K562 (cell line): ENCODE measurements around the gene SIRPG. TPM values are rescaled to one million over a fixed set of nuclear protein-coding genes. Genes with fewer than 3 reads are reported as not detected.

Experiments used
- ATAC-seq: fragments of 200-7000 bp; cut with Tn5 transposase; 3 replicates; pipeline ENCODE4 v1.9.1; 2020; ENCODE audit warnings: moderate library complexity
- BruUV-seq: library from RNA; stranded (reverse); fragments of 400-500 nt; replicated peaks from 2 replicates; lab custom pipeline; 2021; lab: Mats Ljungman, UMichigan
- CTCF ChIA-PET: fragments of 300-600 bp; formaldehyde crosslinking; extraction: SDS; loops from one replicate; lab custom pipeline; 2021; ENCODE audit warnings: low intra/inter-chr PET ratio; lab: Yijun Ruan, JAX
- POLR2A ChIA-PET: fragments of 300-600, 350-650 bp; sonication (Branson Sonifier 250); formaldehyde crosslinking; extraction: SDS; loops from one replicate; lab custom pipeline; 2021; ENCODE audit warnings: antibody characterized with exemption, inconsistent platforms; lab: Yijun Ruan, JAX
- DNase-seq, 4 experiments: peaks; one replicate each; pipeline versions ENCODE4 v3.0.0 to v3.0.0-alpha.2; 2011 to 2018; ENCODE audit warnings: low spot score in 3 of 4, mixed read lengths in 3 of 4; ENCODE audit errors: extremely low read depth in 1 of 4
- FAIRE-seq: peaks from 2 replicates; lab custom pipeline; 2011; peaks lifted over from hg19 to GRCh38; lab: Jason Lieb, UNC
- H2AFZ ChIP-seq: 2 replicates; pipeline ENCODE4 v1.6.0; 2011; ENCODE audit warnings: low read depth, low read length, control low read depth, inconsistent platforms
- H3K27ac ChIP-seq: fragments of 200-600 bp; 3 replicates; pipeline ENCODE4 v1.8.0; 2011; ENCODE audit warnings: low read depth, mild to moderate bottlenecking, control low read depth, inconsistent platforms, low read length, moderate library complexity, mixed read lengths; ENCODE audit errors: extremely low read depth
- H3K27me3 ChIP-seq, 2 experiments: fragments of 300-600 bp in 1 of 2; 2 replicates in 1 of 2; 3 replicates in 1 of 2; pipeline versions ENCODE4 v1.6.0 to v1.8.0; 2011; ENCODE audit warnings: inconsistent platforms in 2 of 2, low read length in 2 of 2, mild to moderate bottlenecking in 1 of 2, mixed read lengths in 1 of 2, moderate library complexity in 1 of 2; ENCODE audit not compliant: control insufficient read depth in 2 of 2, insufficient read depth in 2 of 2
- H3K36me3 ChIP-seq: fragments of 300-600 bp; 3 replicates; pipeline ENCODE4 v1.8.0; 2011; ENCODE audit warnings: mild to moderate bottlenecking, low read length, inconsistent platforms; ENCODE audit not compliant: control insufficient read depth, insufficient read depth
- H3K4me1 ChIP-seq, 2 experiments: fragments of 200-600 bp in 1 of 2; replicated peaks in 1 of 2; 2 replicates in 1 of 2; 3 replicates in 1 of 2; pipeline versions ENCODE4 v1.5.1 to v1.8.0; 2011; ENCODE audit warnings: inconsistent platforms in 2 of 2, low read length in 2 of 2, mild to moderate bottlenecking in 1 of 2, mixed read lengths in 1 of 2, moderate library complexity in 1 of 2; ENCODE audit not compliant: control insufficient read depth in 2 of 2, insufficient read depth in 2 of 2
- H3K4me2 ChIP-seq: 2 replicates; pipeline ENCODE4 v1.6.1; 2011; ENCODE audit warnings: low read length, control low read depth, inconsistent platforms, mixed read lengths; ENCODE audit not compliant: insufficient read depth
- H3K4me3 ChIP-seq: fragments of 200-600 bp; sonication (generic), shearing (Covaris generic); 2 replicates; pipeline ENCODE4 v1.5.1; 2016; ENCODE audit warnings: control low read depth, inconsistent platforms
- H3K79me2 ChIP-seq: fragments of 200-600 bp; 3 replicates; pipeline ENCODE4 v1.8.0; 2011; ENCODE audit warnings: low read length, inconsistent platforms; ENCODE audit not compliant: control insufficient read depth, insufficient read depth
- H3K9ac ChIP-seq, 2 experiments: 2 replicates each; pipeline versions ENCODE4 v1.6.0 to v1.6.1; 2011; ENCODE audit warnings: low read depth in 2 of 2, low read length in 2 of 2, control low read depth in 1 of 2, inconsistent platforms in 1 of 2, mild to moderate bottlenecking in 1 of 2, mixed read lengths in 1 of 2; ENCODE audit not compliant: insufficient read depth in 1 of 2
- H3K9me1 ChIP-seq: one replicate; pipeline ENCODE4 v1.6.0; 2011; ENCODE audit warnings: inconsistent platforms, mild to moderate bottlenecking, low read length, moderate library complexity; ENCODE audit not compliant: control insufficient read depth, insufficient read depth
- H3K9me3 ChIP-seq: replicated peaks from 2 replicates; pipeline ENCODE4 v1.5.1; 2011; ENCODE audit warnings: low read depth, low read length, inconsistent platforms; ENCODE audit not compliant: control insufficient read depth, insufficient read depth
- H4K20me1 ChIP-seq: replicated peaks from 2 replicates; pipeline ENCODE4 v1.6.1; 2011; ENCODE audit warnings: low read length, inconsistent platforms, mixed read lengths; ENCODE audit not compliant: control insufficient read depth, insufficient read depth
- CCNT2 ChIP-seq: IDR thresholded peaks from 2 replicates; pipeline ENCODE4 v1.6.1; 2011; ENCODE audit warnings: borderline replicate concordance, low read depth, mild to moderate bottlenecking, moderate library complexity, mixed read lengths, low read length; ENCODE audit not compliant: insufficient read length; ENCODE audit errors: extremely low read depth
- CREBBP ChIP-seq: IDR thresholded peaks from one replicate; pipeline ENCODE4 v1.6.1; 2012; ENCODE audit warnings: low read depth, mild to moderate bottlenecking, control low read depth, inconsistent platforms, low read length
- NFIC ChIP-seq: fragments of 450-650 bp; IDR thresholded peaks from 2 replicates; pipeline ENCODE4 v1.6.1; 2017; ENCODE audit warnings: mild to moderate bottlenecking, inconsistent platforms
- NRF1 ChIP-seq, 2 experiments: fragments of 450-650 bp; IDR thresholded peaks in 1 of 2; conservative IDR thresholded peaks in 1 of 2; 2 replicates each; pipeline ENCODE4 v1.6.1; 2014; ENCODE audit warnings: mild to moderate bottlenecking in 2 of 2
- PHTF2 ChIP-seq: fragments of 250-450 bp; sonication (Bioruptor Pico); IDR thresholded peaks from 2 replicates; pipeline ENCODE4 v1.5.0; 2021; ENCODE audit warnings: mild to moderate bottlenecking
- TAF9B ChIP-seq: fragments of 450-650 bp; IDR thresholded peaks from 2 replicates; pipeline ENCODE4 v1.6.1; 2018; ENCODE audit warnings: mild to moderate bottlenecking; ENCODE audit not compliant: partially characterized antibody
- ZBTB17 ChIP-seq: fragments of 450-650 bp; formaldehyde crosslinking; IDR thresholded peaks from 2 replicates; pipeline ENCODE4 v1.4.0; 2020; ENCODE audit warnings: mild to moderate bottlenecking
- ZNF324 ChIP-seq: fragments of 250-450 bp; sonication (Bioruptor Pico); IDR thresholded peaks from 2 replicates; pipeline ENCODE4 v1.4.0; 2020; ENCODE audit warnings: mild to moderate bottlenecking
- WGBS: fragments of 100-300 bp; shearing (Covaris generic); methylation state at CpG from one replicate; pipeline ENCODE4 v1.1.6; 2016; ENCODE audit warnings: low coverage, mixed read lengths; ENCODE audit not compliant: insufficient coverage; ENCODE audit errors: missing lambda C conversion rate; 5-methylcytosine and 5-hydroxymethylcytosine counted together
- in situ Hi-C: fragments of 300-500 bp; cut with MboI; formaldehyde crosslinking; loops from 4 replicates; pipeline ENCODE4 v1.15.0; 2018; ENCODE audit warnings: inconsistent platforms, mixed read lengths
- intact Hi-C: fragments of 100-400 bp; cut with micrococcal nuclease; formaldehyde crosslinking; loops from 2 replicates; pipeline ENCODE4 v1.14.2; 2022
- polyA plus RNA-seq, 8 experiments: library from polyadenylated mRNA; depleted of rRNA in 4 of 8; stranded (reverse) in 5 of 8; unstranded in 3 of 8; fragments of >200 nt; fragmentation: Nextera tagmentation in 2 of 8; fragmentation: Illumina TruSeq in 1 of 8; extraction: Ambion mirVana in 2 of 8; extraction: Trizol in 1 of 8; gene quantifications; 2 replicates each; pipeline versions ENCODE4 v1.2.1 to v1.2.3, GENCODE V29; 2011 to 2014; ENCODE audit warnings: inconsistent platforms in 1 of 8, missing spikeins in 1 of 8
- total RNA-seq, 7 experiments: library from RNA; depleted of rRNA in 6 of 7; stranded (reverse); fragments of >200 nt in 6 of 7; fragmentation: Illumina TruSeq in 2 of 7; extraction: Trizol in 2 of 7; gene quantifications; 2 replicates each; pipeline versions ENCODE4 v1.2.1 to v1.2.3, GENCODE V29; 2011 to 2021; ENCODE audit warnings: low replicate concordance in 1 of 7
- TF ChIP-seq, protein P1 (sequence below): sonication (generic); formaldehyde crosslinking; IDR thresholded peaks from 2 replicates; pipeline ENCODE4 v1.8.0; 2022; ENCODE audit warnings: mild to moderate bottlenecking, missing genetic modification reagents
- TF ChIP-seq, protein P2 (sequence below): sonication (generic); formaldehyde crosslinking; IDR thresholded peaks from 2 replicates; pipeline ENCODE4 v1.8.1; 2023; ENCODE audit warnings: mild to moderate bottlenecking, missing genetic modification reagents

Gene SIRPG
- total and polyA plus RNA-seq, 9 of the 15 experiments (the other 6 are each of a cell fraction or from before 2014, with no cell fraction given) = not detected

DNA sequence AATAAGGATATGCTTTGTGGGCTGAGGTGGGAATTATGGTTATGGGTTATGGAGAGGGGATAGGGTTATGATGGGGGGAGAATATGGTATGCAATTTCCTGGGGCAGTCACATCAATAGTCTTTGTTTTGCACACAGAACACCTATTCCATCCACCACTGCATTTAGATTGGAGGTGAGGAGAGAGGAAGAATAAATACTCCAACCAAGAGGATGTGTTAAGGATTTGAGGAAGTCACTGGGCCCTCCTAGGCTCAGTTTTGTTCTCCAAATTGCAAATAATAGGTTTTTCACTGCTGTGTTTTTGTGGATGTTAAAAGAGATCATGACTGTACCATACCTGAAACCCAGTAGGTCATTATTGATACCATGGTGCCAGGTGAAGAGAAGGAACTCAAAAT lies 29.5 kb upstream of the SIRPG start:
- H3K9ac ChIP-seq = no peak overlapping the region
- no peak overlapping the region for H3K4me3 ChIP-seq
- no peak overlapping the region for H3K4me2 ChIP-seq
- intact Hi-C loops = no loop called here
- H3K36me3 ChIP-seq = no peaks in the 10 kb centered on the region
- H3K27ac ChIP-seq = no peak overlapping the region
- H3K79me2 ChIP-seq = no peaks in the 10 kb centered on the region
- H3K9me1 ChIP-seq = peaks cover 2% of the 10 kb centered on the region
- CTCF ChIA-PET = no interaction called here
- FAIRE-seq = no peak
- DNase-seq = no peak
- BruUV-seq = no TSS peak
- no peaks in the 10 kb centered on the region for H3K4me1 ChIP-seq
- no peak for ATAC-seq
- no peaks in the 10 kb centered on the region for H3K9me3 ChIP-seq
- H4K20me1 ChIP-seq = no peaks in the 10 kb centered on the region
- no peaks in the 10 kb centered on the region; a peak in 1 of 5 replicates for H3K27me3 ChIP-seq
- no peak overlapping the region for H2AFZ ChIP-seq
- no peak for TF ChIP-seq PHTF2
- TF ChIP-seq NFIC = no peak
- no peak for TF ChIP-seq ZBTB17 (CRISPR knock-in tag)
- TF ChIP-seq NRF1 (conservative IDR thresholded peaks at IDR 0.05 in 1 of 2, IDR thresholded peaks at IDR 0.05 in 1 of 2) = no peak
- TF ChIP-seq, all 486 proteins: peak for 0
- POLR2A ChIA-PET = no interaction called here
- in situ Hi-C loops = no loop called here

GRCh38 chr20:1686151-1686748 lies 28.7 kb upstream of the SIRPG start:
- Histone ChIP-seq H3K27ac (no peak overlapping the region), H3K36me3 (no peaks in the 10 kb centered on the region), H3K4me3 (no peak overlapping the region), H3K9me1 (peaks cover 2% of the 10 kb centered on the region), H2AFZ (no peak overlapping the region), H3K9me3 (no peaks in the 10 kb centered on the region), H4K20me1 (no peaks in the 10 kb centered on the region), H3K27me3 (no peaks in the 10 kb centered on the region; a peak in 1 of 5 replicates), H3K9ac (no peak overlapping the region), H3K4me1 (no peaks in the 10 kb centered on the region), H3K79me2 (no peaks in the 10 kb centered on the region), H3K4me2 (no peak overlapping the region)
- BruUV-seq = no TSS peak
- no peak for FAIRE-seq
- POLR2A ChIA-PET = no interaction called here
- intact Hi-C loops = no loop called here
- no peak for DNase-seq
- in situ Hi-C loops = no loop called here
- WGBS = 7% methylated on average over 2 of the region's 3 CpGs
- CTCF ChIA-PET = no interaction called here
- ATAC-seq = no peak
- no peak for TF ChIP-seq ZNF324 (CRISPR knock-in tag)
- TF ChIP-seq, protein P1, sequence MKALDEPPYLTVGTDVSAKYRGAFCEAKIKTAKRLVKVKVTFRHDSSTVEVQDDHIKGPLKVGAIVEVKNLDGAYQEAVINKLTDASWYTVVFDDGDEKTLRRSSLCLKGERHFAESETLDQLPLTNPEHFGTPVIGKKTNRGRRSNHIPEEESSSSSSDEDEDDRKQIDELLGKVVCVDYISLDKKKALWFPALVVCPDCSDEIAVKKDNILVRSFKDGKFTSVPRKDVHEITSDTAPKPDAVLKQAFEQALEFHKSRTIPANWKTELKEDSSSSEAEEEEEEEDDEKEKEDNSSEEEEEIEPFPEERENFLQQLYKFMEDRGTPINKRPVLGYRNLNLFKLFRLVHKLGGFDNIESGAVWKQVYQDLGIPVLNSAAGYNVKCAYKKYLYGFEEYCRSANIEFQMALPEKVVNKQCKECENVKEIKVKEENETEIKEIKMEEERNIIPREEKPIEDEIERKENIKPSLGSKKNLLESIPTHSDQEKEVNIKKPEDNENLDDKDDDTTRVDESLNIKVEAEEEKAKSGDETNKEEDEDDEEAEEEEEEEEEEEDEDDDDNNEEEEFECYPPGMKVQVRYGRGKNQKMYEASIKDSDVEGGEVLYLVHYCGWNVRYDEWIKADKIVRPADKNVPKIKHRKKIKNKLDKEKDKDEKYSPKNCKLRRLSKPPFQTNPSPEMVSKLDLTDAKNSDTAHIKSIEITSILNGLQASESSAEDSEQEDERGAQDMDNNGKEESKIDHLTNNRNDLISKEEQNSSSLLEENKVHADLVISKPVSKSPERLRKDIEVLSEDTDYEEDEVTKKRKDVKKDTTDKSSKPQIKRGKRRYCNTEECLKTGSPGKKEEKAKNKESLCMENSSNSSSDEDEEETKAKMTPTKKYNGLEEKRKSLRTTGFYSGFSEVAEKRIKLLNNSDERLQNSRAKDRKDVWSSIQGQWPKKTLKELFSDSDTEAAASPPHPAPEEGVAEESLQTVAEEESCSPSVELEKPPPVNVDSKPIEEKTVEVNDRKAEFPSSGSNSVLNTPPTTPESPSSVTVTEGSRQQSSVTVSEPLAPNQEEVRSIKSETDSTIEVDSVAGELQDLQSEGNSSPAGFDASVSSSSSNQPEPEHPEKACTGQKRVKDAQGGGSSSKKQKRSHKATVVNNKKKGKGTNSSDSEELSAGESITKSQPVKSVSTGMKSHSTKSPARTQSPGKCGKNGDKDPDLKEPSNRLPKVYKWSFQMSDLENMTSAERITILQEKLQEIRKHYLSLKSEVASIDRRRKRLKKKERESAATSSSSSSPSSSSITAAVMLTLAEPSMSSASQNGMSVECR (CRISPR knock-in tag) = no peak
- TF ChIP-seq CCNT2 = no peak
- no peak for TF ChIP-seq CREBBP
- TF ChIP-seq, protein P2, sequence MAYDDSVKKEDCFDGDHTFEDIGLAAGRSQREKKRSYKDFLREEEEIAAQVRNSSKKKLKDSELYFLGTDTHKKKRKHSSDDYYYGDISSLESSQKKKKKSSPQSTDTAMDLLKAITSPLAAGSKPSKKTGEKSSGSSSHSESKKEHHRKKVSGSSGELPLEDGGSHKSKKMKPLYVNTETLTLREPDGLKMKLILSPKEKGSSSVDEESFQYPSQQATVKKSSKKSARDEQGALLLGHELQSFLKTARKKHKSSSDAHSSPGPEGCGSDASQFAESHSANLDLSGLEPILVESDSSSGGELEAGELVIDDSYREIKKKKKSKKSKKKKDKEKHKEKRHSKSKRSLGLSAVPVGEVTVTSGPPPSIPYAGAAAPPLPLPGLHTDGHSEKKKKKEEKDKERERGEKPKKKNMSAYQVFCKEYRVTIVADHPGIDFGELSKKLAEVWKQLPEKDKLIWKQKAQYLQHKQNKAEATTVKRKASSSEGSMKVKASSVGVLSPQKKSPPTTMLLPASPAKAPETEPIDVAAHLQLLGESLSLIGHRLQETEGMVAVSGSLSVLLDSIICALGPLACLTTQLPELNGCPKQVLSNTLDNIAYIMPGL = no peak
- no peak for TF ChIP-seq TAF9B
